Ramos (cell line): ENCODE results near the gene VAPB.
"Not testable (repeated sequence)": the region's sequence is repeated elsewhere in the genome, so short reads cannot be mapped to it uniquely, and the experiment has no call there.

Experiments
- in situ Hi-C: fragments of 300-500 bp; cut with MboI; formaldehyde crosslinking; loops from one replicate; pipeline ENCODE4 v1.14.3; 2022; ENCODE audit warnings: low sequenced_read_pairs; ENCODE audit not compliant: unreplicated experiment

Gene VAPB

DNA sequence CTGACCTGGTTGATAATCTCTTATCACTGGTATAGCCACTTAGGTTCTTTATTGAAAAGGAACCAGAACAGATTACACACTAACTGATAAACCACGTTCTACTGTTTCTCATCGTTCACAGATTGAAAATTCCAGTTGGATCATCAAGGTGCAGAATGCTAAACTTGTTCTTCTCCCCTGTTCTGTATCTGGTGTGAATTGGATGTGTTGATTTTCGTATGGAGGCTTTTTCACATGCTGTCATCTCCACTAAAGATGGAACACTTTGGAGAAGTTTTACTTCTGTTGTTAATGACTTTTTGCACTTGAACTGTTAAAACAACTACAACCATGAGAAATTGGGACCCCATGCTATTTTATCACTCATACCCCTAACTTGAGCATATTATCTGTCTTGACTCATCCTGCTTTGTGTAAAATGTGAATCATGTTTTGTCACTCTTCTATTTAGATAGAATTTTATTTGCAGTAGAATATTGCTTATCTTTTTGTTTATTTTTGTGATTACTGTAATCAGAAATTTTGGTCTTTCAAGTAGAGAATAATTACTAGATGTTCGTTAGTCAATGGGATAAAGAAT, 17.5 kb downstream of the VAPB start:
- in situ Hi-C loops = no loop called here

DNA sequence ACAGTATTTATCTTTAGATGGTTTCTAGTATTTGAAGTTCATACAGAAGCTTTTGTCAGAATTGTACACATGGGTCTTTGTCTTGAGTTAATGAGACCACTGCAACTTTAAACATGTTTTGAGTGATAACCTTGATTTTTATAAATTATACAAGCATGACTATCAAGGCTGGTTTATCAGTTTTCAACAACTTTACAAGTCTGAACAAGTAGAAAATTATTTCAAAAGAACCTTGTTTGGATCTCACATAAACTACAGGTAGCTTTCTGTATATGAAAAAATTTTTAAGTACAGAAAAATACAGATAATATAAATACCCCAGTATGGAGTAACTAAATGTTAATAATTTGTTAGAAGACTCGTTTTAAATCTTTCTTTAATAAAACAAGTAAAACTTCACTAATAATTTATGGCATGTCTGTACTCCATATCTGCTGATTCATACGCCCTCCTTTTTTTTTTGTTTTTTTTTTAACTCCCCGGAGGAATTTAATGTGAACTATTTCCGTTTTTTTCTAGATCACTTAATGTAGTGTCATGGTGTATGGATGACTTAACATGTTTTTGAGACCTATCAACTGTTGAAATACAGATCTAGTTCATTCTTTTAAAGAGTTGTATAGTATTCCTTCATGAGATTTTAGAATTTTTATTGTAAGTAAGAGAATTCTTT, 18.3 kb downstream of the VAPB start:
- in situ Hi-C loops = no loop called here

DNA sequence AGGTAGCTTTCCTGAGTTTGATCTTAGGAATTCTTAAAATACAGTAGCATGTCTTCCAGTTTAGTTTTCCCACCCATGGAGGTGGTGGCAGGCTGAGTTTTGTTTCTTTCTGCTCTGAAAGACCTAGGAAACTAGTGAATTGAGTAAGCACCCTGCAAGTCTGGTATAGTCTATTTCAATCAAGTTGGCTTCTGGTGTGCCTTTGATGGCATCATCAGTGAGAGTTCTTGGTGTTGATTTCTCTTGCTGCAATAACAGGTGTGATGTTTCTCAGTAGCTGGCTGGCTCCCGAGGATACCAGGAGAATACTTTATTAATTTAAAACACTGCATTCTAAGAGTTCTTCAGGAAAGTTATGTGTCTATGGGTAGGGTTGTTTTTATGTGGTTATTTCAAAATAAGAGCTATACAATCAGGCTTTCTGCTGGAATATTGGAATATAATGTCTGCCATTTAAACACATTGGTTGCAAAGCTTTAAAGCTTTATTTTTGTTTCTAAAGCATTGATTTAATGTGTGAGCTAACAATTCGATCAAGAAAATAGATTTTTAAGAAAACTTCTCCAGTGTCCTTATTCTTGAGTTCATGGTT, 19.0 kb downstream of the VAPB start:
- in situ Hi-C loops = no loop called here

DNA sequence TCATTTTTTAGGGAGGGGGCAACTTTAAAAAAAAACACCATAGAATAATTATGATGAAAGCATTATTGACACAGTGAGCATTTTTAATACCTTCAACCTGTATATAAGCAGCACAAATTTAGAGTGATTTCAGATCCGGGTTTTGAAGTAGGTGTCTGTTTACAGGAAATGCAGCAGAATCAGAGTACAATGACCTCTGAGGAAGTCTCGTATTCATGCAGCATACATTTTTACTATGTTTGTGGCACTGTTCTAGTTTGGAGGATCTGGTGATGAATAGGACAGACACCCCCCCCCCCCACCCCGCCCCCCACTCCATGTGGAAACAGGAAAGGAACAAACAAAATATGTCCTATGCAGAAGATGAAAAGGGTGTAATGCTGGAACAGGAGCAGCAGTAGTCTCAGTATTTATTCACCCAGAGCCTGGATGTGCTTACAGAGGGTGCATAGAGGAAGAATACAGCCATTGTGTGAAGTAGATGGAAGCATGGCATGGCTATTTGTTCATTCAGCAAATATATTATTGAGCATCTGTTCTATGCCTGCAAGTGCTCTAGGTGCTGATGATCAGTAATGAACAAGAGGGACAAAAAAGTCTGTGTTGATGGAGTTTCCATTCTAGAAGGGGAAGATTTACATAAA, 19.7 kb downstream of the VAPB start:
- in situ Hi-C loops = no loop called here

DNA sequence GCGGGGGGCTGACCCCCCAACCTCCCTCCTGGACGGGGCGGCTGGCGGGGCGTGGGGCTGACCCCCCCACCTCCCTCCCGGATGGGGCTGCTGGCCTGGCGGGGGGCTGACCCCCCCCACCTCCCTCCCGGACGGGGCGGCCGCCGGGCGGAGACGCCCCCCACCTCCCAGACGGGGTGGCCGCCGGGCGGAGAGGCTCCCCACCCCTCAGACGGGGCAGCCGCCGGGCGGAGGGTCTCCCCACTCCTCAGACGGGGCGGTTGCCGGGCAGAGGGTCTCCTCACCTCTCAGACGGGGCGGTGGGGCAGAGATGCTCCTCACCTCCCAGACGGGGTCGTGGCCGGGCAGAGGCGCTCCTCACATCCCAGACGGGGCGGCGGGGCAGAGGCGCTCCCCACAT, 25.2 kb downstream of the VAPB start:
- in situ Hi-C loops = not testable (repeated sequence)

DNA sequence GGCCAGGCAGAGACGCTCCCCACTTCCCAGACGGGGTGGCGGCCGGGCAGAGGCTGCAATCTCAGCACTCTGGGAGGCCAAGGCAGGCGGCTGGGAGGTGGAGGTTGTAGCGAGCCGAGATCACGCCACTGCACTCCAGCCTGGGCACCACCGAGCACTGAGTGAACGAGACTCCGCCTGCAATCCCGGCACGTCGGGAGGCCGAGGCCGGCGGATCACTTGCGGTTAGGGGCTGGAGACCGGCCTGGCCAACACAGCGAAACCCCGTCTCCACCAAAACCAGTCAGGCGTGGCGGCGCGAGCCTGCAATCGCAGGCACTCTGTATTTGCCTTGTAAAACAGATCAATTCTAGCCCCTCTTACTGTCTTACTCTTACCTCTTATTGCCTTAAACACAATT, 25.8 kb downstream of the VAPB start:
- in situ Hi-C loops = not testable (repeated sequence)

DNA sequence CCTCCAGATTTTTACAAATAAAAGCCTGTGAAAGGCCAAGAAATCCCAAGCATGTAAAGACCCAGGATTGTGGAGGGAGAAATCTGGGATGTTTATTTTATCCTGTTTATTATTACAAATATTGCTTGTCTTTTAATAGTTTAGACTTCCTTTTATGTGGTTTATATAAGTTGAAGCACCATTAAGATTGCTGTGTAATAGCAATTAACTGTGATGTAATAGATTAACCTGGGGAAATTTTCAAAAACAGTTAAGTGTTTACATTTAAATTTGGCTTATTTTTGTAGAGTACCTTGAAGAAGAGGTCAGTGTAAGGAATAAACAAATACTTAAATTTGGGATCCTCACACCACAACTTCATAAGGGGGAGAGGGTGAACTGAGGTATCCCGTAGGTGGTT, 27.0 kb downstream of the VAPB start:
- in situ Hi-C loops = no loop called here

DNA sequence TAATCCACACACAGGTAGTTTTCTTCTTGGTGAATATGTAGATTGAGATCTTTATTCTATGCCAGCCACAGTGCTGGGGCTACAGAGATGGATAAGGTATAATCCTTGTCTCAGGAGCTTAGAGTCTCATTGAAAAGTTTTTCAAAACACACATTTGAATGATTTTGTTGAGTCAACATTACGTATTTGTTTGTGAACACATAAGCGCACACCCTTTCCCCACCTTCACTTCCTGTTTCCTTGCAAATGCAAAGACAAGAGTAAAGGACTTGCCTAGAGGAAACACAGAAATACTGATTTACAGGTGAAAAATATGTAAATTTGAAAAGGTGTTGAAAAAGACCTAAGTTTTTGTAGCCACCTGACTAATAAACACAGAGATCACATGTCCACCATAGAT, 27.8 kb downstream of the VAPB start:
- in situ Hi-C loops = no loop called here

DNA sequence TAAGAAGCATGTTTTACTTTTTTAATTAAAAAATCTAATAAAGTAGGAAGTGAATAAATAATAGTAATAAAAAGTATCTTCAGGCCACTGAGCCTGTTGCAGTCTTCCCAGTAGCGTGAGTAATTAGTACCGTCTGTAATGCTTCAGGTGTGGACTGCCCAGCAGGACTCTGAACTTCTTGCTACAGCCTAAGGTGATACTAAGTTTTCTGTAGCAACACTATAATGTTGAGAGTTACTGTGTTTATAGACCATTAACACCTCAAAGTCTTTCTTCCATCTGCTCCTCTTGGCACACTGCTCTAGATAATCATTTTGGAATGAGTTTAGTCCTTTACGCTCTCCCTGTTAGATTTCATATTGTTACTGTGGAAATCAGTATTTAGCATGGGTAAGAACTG, 28.4 kb downstream of the VAPB start:
- in situ Hi-C loops = no loop called here

DNA sequence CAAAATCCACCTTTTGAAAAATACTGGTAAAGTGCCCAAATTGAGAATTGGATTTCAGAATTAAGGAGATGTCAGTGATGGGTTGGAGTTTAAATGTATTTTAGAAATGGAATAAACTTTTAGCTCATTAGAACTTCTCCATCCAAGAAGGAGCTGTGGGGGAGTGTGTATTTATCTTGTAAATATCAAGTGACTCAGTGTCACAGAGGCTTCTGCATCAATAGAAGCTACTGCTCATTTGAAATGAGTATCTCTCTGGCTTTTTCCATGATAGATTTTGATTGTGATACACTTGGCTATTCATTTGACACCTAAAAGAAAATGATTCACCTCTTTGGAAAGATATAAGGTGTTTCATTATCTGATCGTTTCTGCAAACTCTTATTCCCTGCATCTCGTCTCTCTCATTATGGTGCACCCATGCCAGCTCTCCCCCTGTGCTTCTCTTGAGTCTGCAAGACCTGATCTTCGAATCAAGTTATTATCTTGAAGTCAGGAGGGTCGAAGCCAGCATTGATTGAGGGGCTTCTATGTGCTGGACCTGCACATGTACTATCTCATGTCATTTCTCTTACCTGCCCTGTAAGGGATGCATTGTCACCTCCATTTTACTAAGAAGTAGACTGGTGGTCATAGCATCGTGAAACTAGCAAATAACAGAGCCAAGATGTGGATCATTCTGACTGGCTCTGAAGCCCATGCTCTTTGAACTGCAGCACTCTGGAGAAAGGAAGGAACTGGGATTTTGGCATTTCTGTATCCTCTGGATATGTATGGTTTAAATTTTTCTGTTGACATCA, 30.1 kb downstream of the VAPB start:
- in situ Hi-C loops = no loop called here

DNA sequence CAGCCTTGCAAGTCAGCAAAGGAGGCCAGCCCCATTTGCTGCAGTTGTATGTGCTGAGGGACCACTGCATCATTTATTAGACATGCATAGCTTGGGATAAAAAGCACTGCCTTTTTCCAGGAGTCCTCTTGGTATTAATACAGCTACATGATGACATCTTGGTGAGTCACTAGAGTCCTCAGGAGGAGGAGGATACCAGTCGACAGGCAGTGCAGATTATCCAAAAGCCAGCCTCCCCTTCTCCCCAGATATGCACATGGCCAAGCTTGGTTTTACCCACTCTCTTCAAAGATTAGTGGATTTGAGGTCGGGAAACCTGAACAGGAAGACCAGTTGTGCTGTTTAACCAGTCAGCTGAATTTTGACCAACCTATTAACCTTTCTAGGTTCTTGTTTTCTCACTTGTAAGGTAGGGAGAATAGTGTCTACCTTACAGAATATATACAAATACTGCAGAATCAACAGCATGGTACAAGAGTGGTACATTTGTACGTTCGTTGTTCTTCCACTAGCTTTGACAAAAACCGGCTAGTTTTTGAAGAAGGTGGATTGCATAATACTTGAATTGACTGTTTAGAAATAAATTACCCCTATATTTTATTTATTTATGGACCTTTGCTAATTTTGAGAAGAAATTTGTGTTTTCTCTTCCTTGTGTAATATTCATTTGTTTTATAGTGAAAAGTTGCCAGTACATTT, 31.9 kb downstream of the VAPB start:
- in situ Hi-C loops = no loop called here

DNA sequence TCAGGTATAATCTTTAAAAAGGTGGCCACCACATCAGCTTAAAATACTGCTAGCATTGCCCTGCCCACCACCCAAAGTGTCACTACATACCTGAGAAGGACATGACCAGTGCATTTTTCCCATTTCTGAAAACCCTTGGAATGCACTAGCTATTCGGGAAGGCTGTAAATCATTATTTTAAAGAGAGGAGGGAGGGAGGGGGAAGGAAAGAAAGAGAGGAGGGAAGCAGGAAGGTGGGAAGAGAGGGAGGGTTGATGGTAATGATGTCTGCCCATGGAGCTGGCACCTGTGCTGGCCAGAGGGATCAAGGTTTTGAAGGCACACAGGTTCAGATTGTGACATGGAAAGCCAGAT, 32.4 kb downstream of the VAPB start:
- in situ Hi-C loops = no loop called here

DNA sequence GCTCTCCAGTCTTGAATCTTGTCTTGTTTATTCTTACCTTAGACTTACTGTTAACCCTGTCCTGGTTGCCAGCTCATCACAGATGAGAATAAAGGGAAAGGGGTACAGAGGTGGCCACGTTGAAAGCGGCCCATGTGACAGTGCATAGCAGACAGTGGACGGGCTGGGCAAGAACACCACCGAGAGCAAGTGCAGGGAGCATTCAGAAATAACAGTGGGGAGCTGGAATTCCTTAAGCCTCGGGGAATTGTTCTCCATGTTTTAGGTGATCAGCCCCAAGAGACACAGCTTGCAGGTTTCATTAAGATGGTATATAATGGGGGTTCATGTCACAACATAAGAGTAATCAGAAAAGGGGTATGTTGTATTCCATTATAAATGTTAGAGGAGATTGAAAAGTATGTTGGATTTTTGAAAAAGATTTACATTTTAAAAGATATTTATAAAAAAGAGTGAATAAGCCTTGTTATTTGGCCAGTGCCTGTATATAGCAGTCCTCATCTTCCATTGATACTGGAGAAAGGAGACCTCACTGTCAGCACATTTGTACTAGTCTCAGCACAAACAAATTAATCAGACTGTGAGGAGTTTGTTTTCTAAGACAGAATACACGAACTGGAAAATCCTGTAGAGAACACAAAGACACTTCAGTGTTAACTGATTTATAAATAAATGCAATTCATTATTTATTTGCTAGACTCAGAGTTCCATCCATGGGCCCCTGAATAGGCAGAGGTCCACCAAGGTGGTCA, 35.4 kb downstream of the VAPB start:
- in situ Hi-C loops = no loop called here

DNA sequence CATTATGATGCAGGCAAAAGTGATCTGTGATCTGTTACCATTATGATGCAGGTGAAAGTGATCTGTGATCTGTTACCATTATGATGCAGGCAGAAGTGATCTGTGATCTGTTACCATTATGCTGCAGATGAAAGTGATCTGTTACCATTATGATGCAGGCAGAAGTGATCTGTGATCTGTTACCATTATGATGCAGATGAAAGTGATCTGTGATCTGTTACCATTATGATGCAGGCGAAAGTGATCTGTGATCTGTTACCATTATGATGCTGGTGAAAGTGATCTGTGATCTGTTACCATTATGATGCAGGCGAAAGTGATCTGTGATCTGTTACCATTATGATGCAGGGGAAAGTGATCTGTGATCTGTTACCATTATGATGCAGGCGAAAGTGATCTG, 38.5 kb downstream of the VAPB start:
- in situ Hi-C loops = not testable (repeated sequence)

DNA sequence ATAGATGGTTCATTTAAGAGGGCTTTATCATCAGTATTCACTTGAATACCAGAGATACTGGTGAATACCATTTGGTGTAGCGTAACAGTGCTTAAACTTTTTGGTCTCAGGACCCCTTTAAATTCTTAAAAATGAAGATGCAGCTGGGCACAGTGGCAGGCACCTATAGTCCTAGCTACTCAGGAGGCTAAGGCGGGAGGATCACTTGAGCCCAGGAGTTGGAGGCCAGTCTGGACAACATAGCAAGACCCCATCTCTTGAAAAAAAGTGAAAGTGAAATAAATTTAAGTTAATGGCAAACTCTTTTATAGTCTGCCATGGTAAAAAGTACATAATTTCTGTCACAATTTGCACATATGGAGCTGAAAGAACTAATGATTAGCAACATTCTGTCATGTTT, 39.3 kb downstream of the VAPB start:
- in situ Hi-C loops = no loop called here

DNA sequence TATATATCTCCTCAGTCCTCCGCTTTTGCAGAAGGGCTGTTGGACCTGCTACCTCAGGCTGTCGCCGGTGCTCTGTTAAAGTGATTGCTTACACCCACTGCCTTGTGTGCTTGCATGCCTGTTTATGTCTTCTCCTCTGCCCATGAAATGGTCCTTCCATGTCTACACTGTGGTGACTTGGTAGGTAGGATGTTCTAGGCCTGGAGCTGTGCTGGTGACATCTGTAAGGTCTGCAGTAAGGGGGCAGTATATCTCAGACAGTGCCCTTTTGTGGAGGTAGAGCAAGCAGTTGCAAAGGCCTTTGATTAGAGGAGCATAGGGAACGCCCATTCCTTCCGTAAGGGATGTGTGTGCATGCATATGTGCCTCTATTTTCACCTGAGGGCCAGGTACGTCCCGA, 40.3 kb downstream of the VAPB start:
- in situ Hi-C loops = no loop called here

DNA sequence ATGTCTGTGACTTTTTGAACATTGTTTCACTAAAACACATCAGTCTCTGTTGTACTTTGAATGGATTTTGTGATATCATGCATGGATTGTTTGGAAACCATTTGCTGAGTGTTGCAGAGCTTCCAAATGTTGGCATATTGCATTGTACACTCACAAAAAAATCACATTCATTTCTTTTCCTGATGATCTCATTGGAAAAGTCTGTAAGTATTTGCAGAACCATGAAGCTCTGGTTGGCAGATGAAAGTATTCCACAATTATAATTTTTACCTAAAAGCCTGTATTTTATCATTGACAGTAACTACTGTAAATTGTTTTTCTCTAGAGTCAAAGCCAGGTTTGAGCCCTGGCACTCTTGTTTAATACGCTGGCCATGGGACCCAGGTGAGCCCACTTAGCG, 42.1 kb downstream of the VAPB start:
- in situ Hi-C loops = no loop called here

DNA sequence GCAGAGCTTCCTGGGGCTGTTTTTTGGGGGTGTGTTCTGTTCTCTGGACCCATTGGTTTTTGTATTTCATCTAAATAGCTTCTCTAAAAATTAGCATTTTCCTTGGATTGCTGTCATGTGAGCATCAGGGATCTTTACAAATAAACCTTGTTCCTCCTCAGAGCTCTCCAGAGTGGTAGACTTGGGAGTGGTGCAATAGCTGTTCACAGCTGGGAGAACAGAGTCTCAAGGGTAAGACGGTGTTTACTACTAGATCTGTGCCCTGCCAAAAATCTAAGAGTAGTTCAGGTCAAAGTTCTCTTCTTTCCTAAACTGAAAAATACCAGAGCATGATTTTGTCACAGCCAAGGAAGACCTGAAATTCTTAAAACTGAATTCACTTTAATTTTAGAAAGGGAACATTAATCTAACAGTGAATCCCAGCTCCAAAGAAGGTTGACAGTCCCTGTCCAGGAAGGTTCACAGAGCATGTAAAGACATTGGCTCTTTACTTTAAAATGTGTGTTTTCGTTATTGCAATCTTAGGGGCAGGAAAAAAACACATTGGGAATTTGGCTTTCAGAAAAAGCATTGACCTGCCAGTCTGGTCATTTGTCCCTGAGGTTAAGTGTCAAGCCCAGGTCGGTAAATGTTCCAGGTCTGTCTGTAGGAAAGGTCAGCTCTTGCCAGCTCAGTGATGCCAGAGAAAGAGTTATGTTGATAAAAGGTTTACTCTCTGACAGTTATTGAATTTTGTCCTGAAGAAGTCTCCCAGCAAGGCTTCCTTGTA, 43.3 kb downstream of the VAPB start:
- in situ Hi-C loops = no loop called here
